Loucy (cell line): ENCODE results near the gene PEX19.

Source experiments
- EZH2phosphoT487 ChIP-seq: fragments of 200-600 bp; IDR thresholded peaks from 2 replicates; pipeline ENCODE4 v1.6.1; 2018; ENCODE audit warnings: antibody characterized with exemption, mild to moderate bottlenecking, moderate library complexity, borderline replicate concordance
- TF ChIP-seq, protein P1 (sequence below): fragments of 200-600 bp; sonication (generic); conservative IDR thresholded peaks from 2 replicates; pipeline ENCODE4 v1.5.1; 2014; ENCODE audit warnings: mild to moderate bottlenecking, antibody characterized with exemption, low read length

DNA sequence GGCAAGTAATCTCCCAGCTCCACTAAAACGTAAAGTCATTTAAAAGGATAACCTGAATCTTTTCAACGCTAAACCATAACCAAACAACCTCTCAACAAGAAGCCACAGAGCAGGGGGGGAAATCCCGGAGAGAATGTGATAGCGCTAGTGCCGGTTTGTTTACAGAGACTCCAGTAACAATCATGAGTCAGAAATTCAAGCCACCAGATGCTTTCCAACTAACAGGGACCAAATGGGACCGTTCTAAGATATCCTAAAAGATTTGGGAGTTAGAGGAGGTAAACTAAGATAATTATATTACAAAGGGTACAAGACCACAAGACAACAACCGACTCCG, 23.4 kb downstream of the PEX19 start:
- TF ChIP-seq, protein P1, sequence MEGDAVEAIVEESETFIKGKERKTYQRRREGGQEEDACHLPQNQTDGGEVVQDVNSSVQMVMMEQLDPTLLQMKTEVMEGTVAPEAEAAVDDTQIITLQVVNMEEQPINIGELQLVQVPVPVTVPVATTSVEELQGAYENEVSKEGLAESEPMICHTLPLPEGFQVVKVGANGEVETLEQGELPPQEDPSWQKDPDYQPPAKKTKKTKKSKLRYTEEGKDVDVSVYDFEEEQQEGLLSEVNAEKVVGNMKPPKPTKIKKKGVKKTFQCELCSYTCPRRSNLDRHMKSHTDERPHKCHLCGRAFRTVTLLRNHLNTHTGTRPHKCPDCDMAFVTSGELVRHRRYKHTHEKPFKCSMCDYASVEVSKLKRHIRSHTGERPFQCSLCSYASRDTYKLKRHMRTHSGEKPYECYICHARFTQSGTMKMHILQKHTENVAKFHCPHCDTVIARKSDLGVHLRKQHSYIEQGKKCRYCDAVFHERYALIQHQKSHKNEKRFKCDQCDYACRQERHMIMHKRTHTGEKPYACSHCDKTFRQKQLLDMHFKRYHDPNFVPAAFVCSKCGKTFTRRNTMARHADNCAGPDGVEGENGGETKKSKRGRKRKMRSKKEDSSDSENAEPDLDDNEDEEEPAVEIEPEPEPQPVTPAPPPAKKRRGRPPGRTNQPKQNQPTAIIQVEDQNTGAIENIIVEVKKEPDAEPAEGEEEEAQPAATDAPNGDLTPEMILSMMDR, result no peak
- no peak for TF ChIP-seq EZH2phosphoT487
